ENCODE measurements around the gene UBALD1.

DNA sequence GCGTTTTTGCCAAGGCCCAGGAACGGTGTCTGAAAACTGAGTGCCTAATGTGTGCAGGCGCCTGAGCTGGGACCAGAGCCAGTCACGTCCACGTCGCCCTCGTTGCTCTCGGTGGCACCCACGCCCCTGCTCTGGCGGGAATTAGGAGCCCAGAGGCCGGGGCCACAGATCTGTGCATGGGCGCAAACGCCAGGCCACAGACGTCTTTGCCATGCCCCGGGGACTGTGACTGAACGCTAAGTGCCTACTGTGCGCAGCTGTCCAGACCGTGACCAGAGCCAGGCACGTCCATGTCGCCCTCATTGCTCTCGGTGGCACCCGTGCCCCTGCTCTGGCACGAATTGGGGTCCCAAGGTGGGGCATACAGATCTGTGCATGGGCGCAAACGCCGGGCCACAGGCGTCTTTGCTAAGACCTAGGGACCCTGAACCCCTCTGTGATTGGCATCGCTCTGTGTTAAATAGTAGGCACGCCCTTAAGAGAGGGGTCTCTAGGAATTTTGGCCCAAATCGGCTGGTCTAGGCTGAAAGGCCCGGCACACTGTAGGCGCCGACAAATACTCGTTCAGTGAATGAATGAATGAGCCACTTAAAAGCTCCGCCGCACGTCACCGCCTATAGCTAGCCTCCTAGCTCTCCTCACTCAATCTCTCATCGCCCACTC, 827 bp upstream of the UBALD1 start:
- TF ChIP-seq, protein P1, sequence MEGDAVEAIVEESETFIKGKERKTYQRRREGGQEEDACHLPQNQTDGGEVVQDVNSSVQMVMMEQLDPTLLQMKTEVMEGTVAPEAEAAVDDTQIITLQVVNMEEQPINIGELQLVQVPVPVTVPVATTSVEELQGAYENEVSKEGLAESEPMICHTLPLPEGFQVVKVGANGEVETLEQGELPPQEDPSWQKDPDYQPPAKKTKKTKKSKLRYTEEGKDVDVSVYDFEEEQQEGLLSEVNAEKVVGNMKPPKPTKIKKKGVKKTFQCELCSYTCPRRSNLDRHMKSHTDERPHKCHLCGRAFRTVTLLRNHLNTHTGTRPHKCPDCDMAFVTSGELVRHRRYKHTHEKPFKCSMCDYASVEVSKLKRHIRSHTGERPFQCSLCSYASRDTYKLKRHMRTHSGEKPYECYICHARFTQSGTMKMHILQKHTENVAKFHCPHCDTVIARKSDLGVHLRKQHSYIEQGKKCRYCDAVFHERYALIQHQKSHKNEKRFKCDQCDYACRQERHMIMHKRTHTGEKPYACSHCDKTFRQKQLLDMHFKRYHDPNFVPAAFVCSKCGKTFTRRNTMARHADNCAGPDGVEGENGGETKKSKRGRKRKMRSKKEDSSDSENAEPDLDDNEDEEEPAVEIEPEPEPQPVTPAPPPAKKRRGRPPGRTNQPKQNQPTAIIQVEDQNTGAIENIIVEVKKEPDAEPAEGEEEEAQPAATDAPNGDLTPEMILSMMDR (conservative IDR thresholded peaks at IDR 0.05 in 1 of 2, IDR thresholded peaks at IDR 0.05 in 1 of 2; ENCODE audit: extremely low read depth in 1 of 2, insufficient read depth in 1 of 2, low read depth in 1 of 2, low read length in 2 of 2) = no peak
- TF ChIP-seq EZH2 (IDR thresholded peaks at IDR 0.05; ENCODE audit: borderline replicate concordance, low read length) = no peak

Measured in mammary epithelial cell (primary cell).